NT2/D1 (cell line): ENCODE data around the gene ULK4.

Experiments
- SUZ12 ChIP-seq: IDR thresholded peaks from 2 replicates; pipeline ENCODE4 v1.6.1; 2011; ENCODE audit not compliant: insufficient read length, insufficient read depth; ENCODE audit errors: extremely low read depth
- YY1 ChIP-seq: IDR thresholded peaks from 2 replicates; pipeline ENCODE4 v1.6.1; 2011; ENCODE audit not compliant: insufficient read length, insufficient read depth
- ZNF274 ChIP-seq: IDR thresholded peaks from 2 replicates; pipeline ENCODE4 v1.6.1; 2011; ENCODE audit warnings: mild to moderate bottlenecking, low read depth, low read length

DNA sequence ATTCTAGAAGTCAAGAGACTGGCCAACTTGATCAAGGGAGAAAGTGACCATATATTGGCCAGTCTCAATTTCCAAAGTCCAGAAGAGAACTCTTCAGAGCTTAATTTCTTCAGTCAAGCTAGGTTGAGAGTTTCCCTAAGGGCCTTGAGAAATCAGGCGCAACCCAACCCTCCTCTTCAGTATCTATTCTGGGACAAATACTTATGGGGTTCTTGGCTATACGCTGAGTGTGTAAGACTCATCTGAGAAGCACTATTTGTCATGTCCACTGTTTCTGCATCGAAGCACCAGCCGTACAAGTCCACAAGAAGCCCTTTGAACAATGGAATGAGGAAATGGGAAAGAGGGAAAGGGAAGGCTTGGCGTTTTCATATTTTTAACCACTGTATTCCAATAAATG lies 383.1 kb downstream of the ULK4 start:
- TF ChIP-seq ZNF274 (no peak), YY1 (no peak), SUZ12 (no peak)
